PC-3 (cell line): Measurements from ENCODE around the gene NGRN.
"Not testable (repeated sequence)": the region's sequence is repeated elsewhere in the genome, so short reads cannot be mapped to it uniquely, and the experiment has no call there.

Experiments used
- CTCF ChIP-seq: fragments of 300-600 bp; sonication (generic); conservative IDR thresholded peaks from 2 replicates; pipeline ENCODE4 v1.5.1; 2017; ENCODE audit warnings: antibody characterized with exemption, low read depth, mild to moderate bottlenecking, low read length
- EZH2 ChIP-seq: fragments of 300-600 bp; sonication (generic); IDR thresholded peaks from one replicate; pipeline ENCODE4 v1.6.1; 2017; ENCODE audit warnings: antibody characterized with exemption, mild to moderate bottlenecking, low read length; ENCODE audit not compliant: unreplicated experiment
- EZH2phosphoT487 ChIP-seq: fragments of 300-600 bp; sonication (generic); IDR thresholded peaks from 2 replicates; pipeline ENCODE4 v1.6.1; 2018; ENCODE audit warnings: mild to moderate bottlenecking, antibody characterized with exemption, low read length, borderline replicate concordance

- not testable (repeated sequence) for TF ChIP-seq CTCF, EZH2phosphoT487, EZH2
Observed at GRCh38 chr15:90280743-90281142, 15.3 kb downstream of the NGRN start.
